ENCODE results near the gene MAGI2. TPM values are rescaled to one million over a fixed set of nuclear protein-coding genes. Genes with fewer than 3 reads are reported as not detected.

MAGI2 gene
- total RNA-seq, 1 donor from 2014 or later, result 11.4 TPM

- peaks cover 2% of the 10 kb centered on the region for H3K36me3 Mint-ChIP-seq (ENCODE audit: insufficient read depth)
- no peak overlapping the region for H3K4me3 Mint-ChIP-seq (ENCODE audit: low read depth)
- no peak for DNase-seq (ENCODE audit: low spot score, unreplicated experiment)
- H3K9me3 Mint-ChIP-seq (ENCODE audit: low read depth), result no peaks in the 10 kb centered on the region
- H3K4me1 Mint-ChIP-seq (ENCODE audit: low read depth), result peaks cover 9% of the 10 kb centered on the region
- no peak for TF ChIP-seq CTCF (IDR thresholded peaks at IDR 0.05; ENCODE audit: unreplicated experiment)
- no peak overlapping the region for H3K27ac Mint-ChIP-seq
- H3K27me3 Mint-ChIP-seq, result peaks cover 16% of the 10 kb centered on the region
These were observed 5.9 kb upstream of the MAGI2 start for GRCh38 chr7:79459381-79459780.

DNA sequence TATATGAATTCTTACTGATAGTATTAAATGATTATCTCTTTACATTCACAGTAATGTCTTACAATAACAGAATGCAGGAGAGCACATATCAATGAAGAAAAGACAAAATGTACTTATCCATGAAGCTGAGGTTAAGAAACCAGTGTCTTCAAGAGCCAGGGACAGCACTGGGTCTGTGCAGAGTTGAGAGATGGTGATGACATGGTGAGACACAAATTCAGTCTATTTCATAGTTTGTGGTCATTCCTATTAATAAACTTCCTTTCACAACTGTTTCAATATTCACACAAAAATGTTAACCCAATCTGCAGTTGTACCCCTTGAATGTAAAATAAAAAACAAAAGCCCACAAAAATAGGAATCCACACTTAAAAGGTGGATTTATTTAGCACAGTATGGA lies 5.3 kb upstream of the MAGI2 start:
- peaks cover 19% of the 10 kb centered on the region for H3K27me3 Mint-ChIP-seq
- H3K4me3 Mint-ChIP-seq (ENCODE audit: low read depth), result no peak overlapping the region
- H3K9me3 Mint-ChIP-seq (ENCODE audit: low read depth), result no peaks in the 10 kb centered on the region
- no peak for TF ChIP-seq CTCF (IDR thresholded peaks at IDR 0.05; ENCODE audit: unreplicated experiment)
- H3K27ac Mint-ChIP-seq, result no peak overlapping the region
- peaks cover 10% of the 10 kb centered on the region for H3K4me1 Mint-ChIP-seq (ENCODE audit: low read depth)
- DNase-seq (ENCODE audit: low spot score, unreplicated experiment), result no peak
- H3K36me3 Mint-ChIP-seq (ENCODE audit: insufficient read depth), result peaks cover 2% of the 10 kb centered on the region

DNA sequence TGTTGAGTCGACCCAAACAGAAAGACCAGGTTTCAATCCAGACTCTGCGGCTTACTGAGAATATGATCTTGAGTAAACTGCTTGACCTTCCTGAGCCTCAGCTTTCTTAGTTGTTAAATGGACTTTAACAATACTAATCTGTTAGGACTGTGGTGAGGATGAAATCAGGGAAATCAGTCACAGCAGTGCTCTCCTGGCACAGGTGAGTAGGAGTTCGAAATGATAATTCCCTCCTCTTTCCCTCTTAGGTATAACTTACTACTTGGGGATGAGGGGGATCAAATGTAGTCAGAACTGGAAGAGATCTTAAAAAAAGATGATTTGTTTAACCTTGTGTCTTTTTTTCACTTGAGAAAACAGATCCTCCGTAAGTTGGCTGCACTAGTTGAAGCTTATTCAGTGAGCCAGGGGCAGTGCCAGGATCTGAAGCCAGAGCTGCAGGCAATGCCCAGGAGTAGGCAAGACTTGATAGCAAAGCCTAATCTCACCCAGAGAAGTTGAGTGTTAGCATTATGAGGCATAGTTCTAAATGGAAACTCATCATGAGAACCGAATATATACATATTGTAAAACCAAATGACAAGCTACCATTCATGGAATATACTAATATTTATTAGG lies 1.8 kb upstream of the MAGI2 start:
- Mint-ChIP-seq H3K4me1 (ENCODE audit: low read depth) (peaks cover 19% of the 10 kb centered on the region), H3K4me3 (ENCODE audit: low read depth) (peak overlapping the region; percentile 98), H3K36me3 (ENCODE audit: insufficient read depth) (peaks cover 2% of the 10 kb centered on the region), H3K27me3 (peaks cover 33% of the 10 kb centered on the region), H3K9me3 (ENCODE audit: low read depth) (no peaks in the 10 kb centered on the region), H3K27ac (no peak overlapping the region)
- no peak for TF ChIP-seq CTCF (IDR thresholded peaks at IDR 0.05; ENCODE audit: unreplicated experiment)
- no peak for DNase-seq (ENCODE audit: low spot score, unreplicated experiment)

DNA sequence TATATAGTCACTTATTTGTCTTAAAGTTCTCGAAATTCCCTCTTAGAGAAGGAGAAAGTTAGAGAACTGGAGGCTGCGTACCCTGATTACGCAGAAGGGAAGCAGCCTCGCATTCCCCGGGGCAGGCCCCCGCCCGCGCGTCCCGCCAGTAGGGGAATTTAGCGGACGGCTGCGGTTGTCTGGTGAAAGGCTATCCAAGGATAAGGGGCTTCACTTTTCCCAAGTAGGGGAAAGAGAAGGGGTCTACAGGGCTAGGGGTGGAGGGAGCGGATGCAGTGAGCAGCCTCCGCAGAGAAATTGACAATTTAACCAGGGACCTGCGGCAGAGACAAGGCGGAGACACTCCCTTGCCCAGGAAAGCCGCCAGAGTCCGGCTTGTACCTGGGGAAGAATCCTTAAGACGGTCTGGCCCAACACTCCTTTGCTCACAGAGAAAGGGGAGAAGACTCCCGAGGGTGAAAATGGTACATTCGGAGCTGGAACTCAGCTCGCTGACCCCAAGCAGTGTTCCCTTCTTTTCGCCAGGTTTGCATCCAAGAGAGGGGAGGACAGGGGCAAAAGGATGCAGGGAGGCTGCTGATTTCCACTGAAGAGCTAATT lies 994 bp upstream of the MAGI2 start:
- peak; percentile 12 for DNase-seq (ENCODE audit: low spot score, unreplicated experiment)
- H3K9me3 Mint-ChIP-seq (ENCODE audit: low read depth), result no peaks in the 10 kb centered on the region
- H3K27me3 Mint-ChIP-seq, result peaks cover 33% of the 10 kb centered on the region
- peaks cover 2% of the 10 kb centered on the region for H3K36me3 Mint-ChIP-seq (ENCODE audit: insufficient read depth)
- H3K4me1 Mint-ChIP-seq (ENCODE audit: low read depth), result peaks cover 19% of the 10 kb centered on the region
- H3K27ac Mint-ChIP-seq, result no peak overlapping the region
- H3K4me3 Mint-ChIP-seq (ENCODE audit: low read depth), result peak overlapping the region; percentile 98
- TF ChIP-seq CTCF (IDR thresholded peaks at IDR 0.05; ENCODE audit: unreplicated experiment), result no peak

DNA sequence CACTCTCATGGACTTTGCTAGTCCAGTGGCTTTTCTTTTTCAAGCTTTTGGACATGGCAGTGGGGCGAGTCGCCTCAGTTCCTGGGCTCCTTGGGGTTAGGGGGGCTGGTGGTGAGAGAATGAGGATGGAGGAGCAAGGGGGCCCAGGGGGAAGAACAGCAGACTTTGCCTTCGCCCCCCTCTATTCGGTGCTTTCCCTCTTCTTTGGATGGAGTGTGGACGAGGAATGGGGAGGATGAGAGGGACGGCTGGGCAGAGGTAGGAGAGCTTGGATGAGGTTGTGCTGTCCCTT lies 255 bp downstream of the MAGI2 start:
- no peaks in the 10 kb centered on the region for H3K9me3 Mint-ChIP-seq (ENCODE audit: low read depth)
- no peak for TF ChIP-seq CTCF (IDR thresholded peaks at IDR 0.05; ENCODE audit: unreplicated experiment)
- peaks cover 19% of the 10 kb centered on the region for H3K4me1 Mint-ChIP-seq (ENCODE audit: low read depth)
- DNase-seq (ENCODE audit: low spot score, unreplicated experiment), result no peak
- H3K36me3 Mint-ChIP-seq (ENCODE audit: insufficient read depth), result peaks cover 1% of the 10 kb centered on the region
- H3K27me3 Mint-ChIP-seq, result peaks cover 33% of the 10 kb centered on the region
- peak overlapping the region; percentile 98 for H3K27ac Mint-ChIP-seq
- H3K4me3 Mint-ChIP-seq (ENCODE audit: low read depth), result peak overlapping the region; percentile 98
